Fibroblast of mammary gland (primary cell): Measurements from ENCODE around the gene RSRC1.
"Not testable (repeated sequence)": the region's sequence is repeated elsewhere in the genome, so short reads cannot be mapped to it uniquely, and the experiment has no call there.

Experiments used
- DNase-seq: peaks from one replicate; pipeline ENCODE4 v3.0.0-alpha.2; 2010; ENCODE audit warnings: low read depth
- H3K4me3 ChIP-seq: 2 replicates; pipeline ENCODE4 v1.5.1; 2011; ENCODE audit warnings: low read depth, mild to moderate bottlenecking, low read length, moderate library complexity; ENCODE audit not compliant: control insufficient read depth
- TF ChIP-seq, protein P1 (sequence below): conservative IDR thresholded peaks from 2 replicates; pipeline ENCODE4 v1.5.1; 2011; ENCODE audit warnings: low read depth, low read length, inconsistent platforms; ENCODE audit not compliant: control insufficient read depth, insufficient read depth

RSRC1 gene

GRCh38 chr3:158109804-158110657, at the start of gene RSRC1:
Gene RSRC1, plus strand, starts transcription at chr3:158110089. Its CDS starts 12,016 bp downstream, at chr3:158122105.
- TF ChIP-seq, protein P1, sequence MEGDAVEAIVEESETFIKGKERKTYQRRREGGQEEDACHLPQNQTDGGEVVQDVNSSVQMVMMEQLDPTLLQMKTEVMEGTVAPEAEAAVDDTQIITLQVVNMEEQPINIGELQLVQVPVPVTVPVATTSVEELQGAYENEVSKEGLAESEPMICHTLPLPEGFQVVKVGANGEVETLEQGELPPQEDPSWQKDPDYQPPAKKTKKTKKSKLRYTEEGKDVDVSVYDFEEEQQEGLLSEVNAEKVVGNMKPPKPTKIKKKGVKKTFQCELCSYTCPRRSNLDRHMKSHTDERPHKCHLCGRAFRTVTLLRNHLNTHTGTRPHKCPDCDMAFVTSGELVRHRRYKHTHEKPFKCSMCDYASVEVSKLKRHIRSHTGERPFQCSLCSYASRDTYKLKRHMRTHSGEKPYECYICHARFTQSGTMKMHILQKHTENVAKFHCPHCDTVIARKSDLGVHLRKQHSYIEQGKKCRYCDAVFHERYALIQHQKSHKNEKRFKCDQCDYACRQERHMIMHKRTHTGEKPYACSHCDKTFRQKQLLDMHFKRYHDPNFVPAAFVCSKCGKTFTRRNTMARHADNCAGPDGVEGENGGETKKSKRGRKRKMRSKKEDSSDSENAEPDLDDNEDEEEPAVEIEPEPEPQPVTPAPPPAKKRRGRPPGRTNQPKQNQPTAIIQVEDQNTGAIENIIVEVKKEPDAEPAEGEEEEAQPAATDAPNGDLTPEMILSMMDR, result no peak
- DNase-seq, result peak; percentile 88
- H3K4me3 ChIP-seq, result peak within 1 kb of the TSS; percentile 90

GRCh38 chr3:158065574-158065973, 44.3 kb upstream of the RSRC1 start:
- not testable (repeated sequence) for H3K4me3 ChIP-seq, DNase-seq

- TF ChIP-seq, protein P1, result no peak
- no peak for DNase-seq
- no peak overlapping the region for H3K4me3 ChIP-seq
These were observed 37.1 kb upstream of the RSRC1 start for GRCh38 chr3:158072790-158073189.

GRCh38 chr3:158074591-158074990, 35.3 kb upstream of the RSRC1 start:
- TF ChIP-seq, protein P1, result no peak
- H3K4me3 ChIP-seq, result no peak overlapping the region
- no peak for DNase-seq

DNA sequence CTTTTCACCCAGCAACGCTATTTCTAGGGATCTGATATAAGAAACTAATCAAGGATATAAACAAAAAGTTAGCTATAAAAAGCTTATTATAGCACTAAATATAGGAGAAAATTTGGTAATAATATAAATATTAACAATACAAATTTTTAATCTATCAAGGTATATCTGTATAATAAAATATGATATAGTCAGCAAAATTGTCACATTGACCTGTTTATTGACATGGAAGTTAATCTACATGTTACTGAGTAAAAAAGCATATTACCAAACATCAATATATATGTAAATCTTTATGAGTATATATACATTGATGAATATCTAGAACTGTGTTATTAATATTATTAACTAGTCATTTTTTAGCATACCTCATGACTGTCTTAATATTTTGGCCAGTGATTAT, 30.3 kb upstream of the RSRC1 start:
- no peak overlapping the region for H3K4me3 ChIP-seq
- TF ChIP-seq, protein P1, result no peak
- no peak for DNase-seq

GRCh38 chr3:158084651-158085050, 25.2 kb upstream of the RSRC1 start:
- TF ChIP-seq, protein P1, result no peak
- no peak for DNase-seq
- no peak overlapping the region for H3K4me3 ChIP-seq

DNA sequence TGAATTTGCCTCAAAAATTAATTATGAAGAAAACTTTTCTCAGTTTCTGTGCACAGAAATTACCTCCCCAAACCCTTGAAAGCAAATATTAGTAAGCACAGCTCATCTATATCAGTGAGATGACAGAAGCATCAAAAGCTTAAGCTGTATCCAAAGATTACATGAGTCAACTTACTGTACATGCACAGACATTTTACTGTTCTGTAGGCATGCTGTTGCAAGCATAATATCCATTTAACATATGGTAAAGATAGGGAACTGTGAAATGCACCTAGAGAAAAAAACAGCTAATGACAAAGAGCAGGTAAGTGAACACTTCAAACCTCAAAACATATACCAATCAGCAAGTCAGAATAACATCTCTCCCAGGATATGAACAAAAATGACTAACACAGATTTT, 24.5 kb upstream of the RSRC1 start:
- H3K4me3 ChIP-seq, result no peak overlapping the region
- TF ChIP-seq, protein P1, result no peak
- DNase-seq, result no peak
